GM23338 (cell line): ENCODE results near the gene SLC35G1.

Source experiments
- CREB1 ChIP-seq: fragments of 250-450 bp; sonication (Bioruptor Pico); IDR thresholded peaks from 2 replicates; pipeline ENCODE4 v1.5.0; 2020; ENCODE audit warnings: low read depth, mild to moderate bottlenecking, moderate library complexity
- CTCF ChIP-seq, 2 experiments: fragments of 200-600 bp in 1 of 2; sonication (generic) in 1 of 2; conservative IDR thresholded peaks; 2 replicates each; pipeline versions ENCODE4 v1.5.1 to v1.6.1; 2016 to 2017; ENCODE audit warnings: antibody characterized with exemption in 2 of 2, low read depth in 2 of 2, mild to moderate bottlenecking in 2 of 2, moderate library complexity in 1 of 2
- ETS1 ChIP-seq: IDR thresholded peaks from 2 replicates; pipeline ENCODE4 v1.6.1; 2016; ENCODE audit warnings: antibody characterized with exemption
- EZH2 ChIP-seq: fragments of 200-600 bp; sonication (generic); IDR thresholded peaks from one replicate; pipeline ENCODE4 v1.8.0; 2017; ENCODE audit warnings: antibody characterized with exemption, mild to moderate bottlenecking, low read depth; ENCODE audit not compliant: unreplicated experiment
- EZH2phosphoT487 ChIP-seq: fragments of 200-600 bp; sonication (generic); IDR thresholded peaks from one replicate; pipeline ENCODE4 v1.8.1; 2018; ENCODE audit warnings: antibody characterized with exemption; ENCODE audit not compliant: unreplicated experiment
- JUNB ChIP-seq: IDR thresholded peaks from one replicate; pipeline ENCODE4 v1.6.1; 2016; ENCODE audit warnings: antibody characterized with exemption; ENCODE audit not compliant: unreplicated experiment
- POLR2AphosphoS5 ChIP-seq: IDR thresholded peaks from 2 replicates; pipeline ENCODE4 v1.6.1; 2016; ENCODE audit warnings: antibody characterized with exemption, low read depth
- REST ChIP-seq: IDR thresholded peaks from one replicate; pipeline ENCODE4 v1.6.1; 2018; ENCODE audit warnings: antibody characterized with exemption; ENCODE audit not compliant: unreplicated experiment
- STAT1 ChIP-seq: IDR thresholded peaks from one replicate; pipeline ENCODE4 v1.6.1; 2016; ENCODE audit warnings: antibody characterized with exemption; ENCODE audit not compliant: unreplicated experiment
- ZNF114 ChIP-seq: fragments of 250-450 bp; sonication (Bioruptor Pico); IDR thresholded peaks from 2 replicates; pipeline ENCODE4 v1.5.0; 2020; ENCODE audit warnings: mild to moderate bottlenecking, moderate library complexity
- ZNF331 ChIP-seq: fragments of 250-450 bp; sonication (Bioruptor Pico); IDR thresholded peaks from 2 replicates; pipeline ENCODE4 v1.5.0; 2020; ENCODE audit warnings: low read depth, mild to moderate bottlenecking, moderate library complexity
- ZNF462 ChIP-seq: fragments of 250-450 bp; sonication (Bioruptor Pico); IDR thresholded peaks from 2 replicates; pipeline ENCODE4 v1.5.0; 2020; ENCODE audit warnings: mild to moderate bottlenecking, moderate library complexity

GRCh38 chr10:93856349-93857145, 37.2 kb upstream of the SLC35G1 start:
- TF ChIP-seq ZNF114 (no peak), POLR2AphosphoS5 (no peak), CTCF (conservative IDR thresholded peaks at IDR 0.05; ENCODE audit: low read depth in 2 of 2) (no peak), REST (no peak), EZH2 (no peak), JUNB (no peak), EZH2phosphoT487 (no peak), CREB1 (CRISPR knock-in tag) (no peak), ZNF462 (CRISPR knock-in tag) (no peak), ETS1 (no peak), STAT1 (no peak), ZNF331 (no peak)
